Activated CD8-positive, alpha-beta memory T cell treated with anti-CD3 and anti-CD28 coated beads for 1 hour (primary cell): Measurements from ENCODE around the gene PHF11.

ENCODE experiments used
- DNase-seq, 2 donors: peaks; one replicate each; pipeline ENCODE4 v3.0.0-alpha.2; 2020; ENCODE audit warnings: low read depth in 1 of 2; ENCODE audit errors: extremely low read depth in 1 of 2

Gene PHF11

GRCh38 chr13:49497272-49497671 is 1.5 kb downstream of the PHF11 start:
- no peak for DNase-seq

- no peak for DNase-seq
Observed at GRCh38 chr13:49498206-49498605, 2.5 kb downstream of the PHF11 start.

GRCh38 chr13:49499889-49500660 is 4.3 kb downstream of the PHF11 start:
- no peak for DNase-seq

GRCh38 chr13:49502954-49503353 is 7.2 kb downstream of the PHF11 start:
- no peak for DNase-seq

GRCh38 chr13:49503951-49504350 is 8.2 kb downstream of the PHF11 start:
- DNase-seq, result no peak

GRCh38 chr13:49512578-49512977 is 16.8 kb downstream of the PHF11 start:
- DNase-seq, result no peak

GRCh38 chr13:49516467-49516866 is 20.7 kb downstream of the PHF11 start:
- no peak for DNase-seq

- no peak for DNase-seq
Observed at GRCh38 chr13:49517461-49517860, 21.7 kb downstream of the PHF11 start.

GRCh38 chr13:49521224-49521623 is 25.5 kb downstream of the PHF11 start:
- DNase-seq, result no peak

GRCh38 chr13:49524740-49525501 is 29.2 kb downstream of the PHF11 start:
- DNase-seq, result no peak

- DNase-seq, result no peak
Observed at GRCh38 chr13:49527123-49527522, 31.4 kb downstream of the PHF11 start.

GRCh38 chr13:49528161-49528560 is 32.4 kb downstream of the PHF11 start:
- no peak for DNase-seq

GRCh38 chr13:49530457-49530856 is 34.7 kb downstream of the PHF11 start:
- no peak for DNase-seq

GRCh38 chr13:49532593-49532992 is 36.8 kb downstream of the PHF11 start:
- no peak for DNase-seq

GRCh38 chr13:49533011-49533410 is 37.3 kb downstream of the PHF11 start:
- no peak for DNase-seq

- no peak for DNase-seq
Observed at GRCh38 chr13:49533591-49534269, 38.0 kb downstream of the PHF11 start.

- DNase-seq, result no peak
Observed at GRCh38 chr13:49536144-49536873, 40.6 kb downstream of the PHF11 start.

GRCh38 chr13:49538404-49538803 is 42.7 kb downstream of the PHF11 start:
- no peak for DNase-seq

- DNase-seq, result no peak
Observed at GRCh38 chr13:49539313-49539712, 43.6 kb downstream of the PHF11 start.

GRCh38 chr13:49539746-49540145 is 44.0 kb downstream of the PHF11 start:
- no peak for DNase-seq

- DNase-seq, result no peak
Observed at GRCh38 chr13:49540552-49540951, 44.8 kb downstream of the PHF11 start.
